Lower leg skin (tissue), 3 donors: ENCODE measurements around the gene KDSR.

ENCODE experiments used
- CTCF ChIP-seq, 3 donors: fragments of 450-650 bp; IDR thresholded peaks; one replicate each; pipeline ENCODE4 v1.5.1; 2016; ENCODE audit warnings: antibody characterized with exemption in 3 of 3, mild to moderate bottlenecking in 3 of 3, moderate library complexity in 2 of 3
- POLR2A ChIP-seq, 2 donors: fragments of 450-650 bp; IDR thresholded peaks; one replicate each; pipeline ENCODE4 v1.6.1; 2016 to 2017; ENCODE audit warnings: antibody characterized with exemption in 2 of 2, mild to moderate bottlenecking in 1 of 2, moderate library complexity in 1 of 2

DNA sequence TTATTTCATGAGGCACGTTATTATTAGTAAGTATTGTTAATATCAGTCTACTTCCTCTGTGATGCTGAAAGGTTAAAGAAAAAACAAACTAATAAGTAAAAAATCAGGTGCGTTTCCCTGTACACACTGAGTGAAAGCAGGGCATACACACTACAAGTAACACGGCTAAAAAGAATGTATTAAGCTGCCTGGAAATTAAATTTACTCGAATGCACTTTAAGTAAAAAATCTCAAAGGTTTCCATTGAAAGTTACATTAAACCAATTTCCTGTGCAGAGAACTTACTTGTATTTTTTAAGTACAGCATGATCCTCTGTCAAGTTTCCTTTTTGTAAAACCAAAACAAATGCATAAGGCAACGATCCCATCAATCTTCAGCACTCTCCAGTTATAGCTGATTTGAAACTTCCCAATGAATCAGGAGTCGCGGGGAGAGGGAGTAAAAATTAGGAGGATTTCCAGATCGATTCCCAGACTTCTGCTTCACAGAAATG is 48.1 kb downstream of the KDSR start:
- TF ChIP-seq CTCF (IDR thresholded peaks at IDR 0.05) = no peak
- no peak for TF ChIP-seq POLR2A (IDR thresholded peaks at IDR 0.05)
